ENCODE measurements around the gene POLR3B. TPM values are rescaled to one million over a fixed set of nuclear protein-coding genes. Genes with fewer than 3 reads are reported as not detected.

Gene POLR3B
- total and polyA plus RNA-seq, 2 of the 8 experiments (the other 6 are each of a cell fraction or from before 2014, with no cell fraction given): 5.0 to 13.2 TPM

- FAIRE-seq (no peak), DNase-seq (ENCODE audit: low read depth in 1 of 2, low spot score in 2 of 2) (no peak)
- no peak overlapping the region for H3K14ac ChIP-seq (ENCODE audit: insufficient read length)
- H3K23me2 ChIP-seq (ENCODE audit: low read depth, low read length): no peaks in the 10 kb centered on the region
- H4K91ac ChIP-seq (replicated peaks; ENCODE audit: insufficient read length, low read length): no peak overlapping the region
- H3K27ac ChIP-seq (ENCODE audit: low read depth, low read length): no peak overlapping the region
- no peak overlapping the region for H2BK15ac ChIP-seq (ENCODE audit: low read length)
- no peak overlapping the region for H3K4ac ChIP-seq (replicated peaks; ENCODE audit: insufficient read length, low read depth, low read length)
- H2AFZ ChIP-seq (ENCODE audit: low read length): no peak overlapping the region
- H2BK120ac ChIP-seq (replicated peaks; ENCODE audit: low read depth, low read length): no peak overlapping the region
- no peak overlapping the region for H3K9ac ChIP-seq (replicated peaks in 1 of 4; ENCODE audit: extremely low read depth in 1 of 4, low read depth in 3 of 4, low read length in 3 of 4)
- CTCF ChIA-PET (ENCODE audit: partially characterized antibody): interaction anchor here (1.1 to 2.5 kb wide), 5 partner anchors 9 to 636 kb away, joined by 3 to 5 read pairs (median 4); no protein-coding TSS in a partner anchor
- no peak overlapping the region for H3K18ac ChIP-seq (ENCODE audit: extremely low read depth, low read length)
- no peak overlapping the region for H3K23ac ChIP-seq (ENCODE audit: insufficient read length)
- no peak overlapping the region for H3K56ac ChIP-seq (replicated peaks; ENCODE audit: insufficient read length, low read depth, low read length)
- no peaks in the 10 kb centered on the region for H3K36me3 ChIP-seq (ENCODE audit: control insufficient read depth in 2 of 4, insufficient read depth in 4 of 4, low read length in 3 of 4)
- no peak overlapping the region; the same call in 1 of the 2 replicates for H4K8ac ChIP-seq (ENCODE audit: extremely low read depth, insufficient read depth, low read length)
- H3K4me3 ChIP-seq (ENCODE audit: extremely low read depth in 1 of 4, insufficient read depth in 2 of 4, low read depth in 3 of 4, low read length in 4 of 4): no peak overlapping the region
- TF ChIP-seq CHD2 (IDR thresholded peaks at IDR 0.05; ENCODE audit: low read length) (no peak), CEBPB (IDR thresholded peaks at IDR 0.05; ENCODE audit: low read depth, low read length) (no peak), RNF2 (IDR thresholded peaks at IDR 0.05; ENCODE audit: borderline replicate concordance, low read depth, low read length, missing control alignments, poor library complexity, severe bottlenecking) (no peak), SUZ12 (IDR thresholded peaks at IDR 0.05; ENCODE audit: low read length) (no peak), CHD1 (IDR thresholded peaks at IDR 0.05; ENCODE audit: low read depth, low read length) (no peak), SP1 (IDR thresholded peaks at IDR 0.05; ENCODE audit: low read depth, low read length) (no peak), SAP30 (IDR thresholded peaks at IDR 0.05; ENCODE audit: insufficient read depth, insufficient replicate concordance, low read length) (no peak), RAD21 (IDR thresholded peaks at IDR 0.05 in 1 of 2, conservative IDR thresholded peaks at IDR 0.05 in 1 of 2; ENCODE audit: low read depth in 2 of 2, low read length in 2 of 2) (no peak), E2F6 (IDR thresholded peaks at IDR 0.05) (no peak), SP4 (IDR thresholded peaks at IDR 0.05; ENCODE audit: low read length) (no peak), CBX5 (IDR thresholded peaks at IDR 0.05; ENCODE audit: low read depth, low read length) (no peak), CREB1 (IDR thresholded peaks at IDR 0.05) (no peak)
- H3K4me2 ChIP-seq (ENCODE audit: insufficient read depth in 1 of 2, low read depth in 2 of 2, low read length in 2 of 2): no peak overlapping the region
- no peaks in the 10 kb centered on the region for H3K79me1 ChIP-seq (ENCODE audit: low read depth, low read length)
- 82% methylated on average over 2 of the region's 2 CpGs; no CpG with 5 or more reads in 1 of the 2 experiments for WGBS, 2 experiments (ENCODE audit: extremely low coverage in 1 of 2, insufficient coverage in 1 of 2, insufficient read length in 1 of 2, insufficient replicate concordance in 2 of 2, low coverage in 1 of 2, low lambda C conversion rate in 2 of 2, missing lambda C conversion rate in 1 of 2)
- no peaks in the 10 kb centered on the region for H3K27me3 ChIP-seq (replicated peaks in 1 of 4; ENCODE audit: control insufficient read depth in 3 of 4, extremely low read depth in 1 of 4, insufficient read depth in 3 of 4, low read length in 3 of 4)
- no peak overlapping the region for H4K5ac ChIP-seq (ENCODE audit: insufficient read length, low read depth, low read length)
- no peaks in the 10 kb centered on the region for H3K9me3 ChIP-seq (ENCODE audit: insufficient read depth in 2 of 2, low read depth in 1 of 2, low read length in 1 of 2)
- no peaks in the 10 kb centered on the region for H3K79me2 ChIP-seq (ENCODE audit: control insufficient read depth in 1 of 2, insufficient read depth in 2 of 2, low read length in 2 of 2)
- H2BK12ac ChIP-seq (ENCODE audit: low read depth, low read length): no peak overlapping the region
- no peaks in the 10 kb centered on the region for H3K4me1 ChIP-seq (replicated peaks in 1 of 4; ENCODE audit: control insufficient read depth in 3 of 4, insufficient read depth in 4 of 4, low read length in 3 of 4)
- H2AK5ac ChIP-seq (ENCODE audit: low read depth, low read length): no peak overlapping the region
- H4K20me1 ChIP-seq (replicated peaks in 1 of 2; ENCODE audit: control insufficient read depth in 1 of 2, insufficient read depth in 2 of 2, low read length in 2 of 2): no peaks in the 10 kb centered on the region
- no peak overlapping the region for H2BK20ac ChIP-seq (ENCODE audit: low read length)
- no peak overlapping the region for H2BK5ac ChIP-seq (ENCODE audit: low read depth, low read length)
- POLR2A ChIA-PET (ENCODE audit: partially characterized antibody): no interaction called here
Measured at GRCh38 chr12:106341086-106341877, 16.3 kb upstream of the POLR3B start.

All from H1 (cell line).